Body of pancreas (tissue), 4 donors: ENCODE measurements around the gene MRAP2. TPM values are rescaled to one million over a fixed set of nuclear protein-coding genes. Genes with fewer than 3 reads are reported as not detected.

Source experiments
- ATAC-seq: fragments of 150-250 bp; one replicate; pipeline ENCODE4 v1.9.1; 2016
- DNase-seq, 4 donors: peaks; one replicate each; pipeline ENCODE4 v3.0.0-alpha.2; 2019
- H3K27ac ChIP-seq, 4 donors: fragments of 200-600 bp; sonication (generic); 1 replicate in 3 of 4; 2 replicates in 1 of 4; pipeline versions ENCODE4 v1.5.1 to v1.6.1; 2016 to 2019; ENCODE audit warnings: mild to moderate bottlenecking in 1 of 4, mixed read lengths in 1 of 4, moderate library complexity in 1 of 4
- H3K27me3 ChIP-seq, 2 donors: fragments of 200-600 bp; sonication (generic); one replicate each; pipeline ENCODE4 v1.6.0; 2016; ENCODE audit warnings: mild to moderate bottlenecking in 1 of 2
- H3K36me3 ChIP-seq, 2 donors: fragments of 200-600 bp; sonication (generic); replicated peaks in 1 of 2; 2 replicates each; pipeline ENCODE4 v1.5.1; 2016; ENCODE audit warnings: low read depth in 2 of 2; ENCODE audit not compliant: insufficient read depth in 1 of 2
- H3K4me1 ChIP-seq: fragments of 200-600 bp; sonication (generic); one replicate; pipeline ENCODE4 v1.6.0; 2016
- H3K4me3 ChIP-seq, 2 donors: fragments of 200-600 bp; sonication (generic); 1 replicate in 1 of 2; 2 replicates in 1 of 2; pipeline ENCODE4 v1.5.1; 2016 to 2019
- H3K9me3 ChIP-seq, 3 donors: fragments of 200-600 bp; sonication (generic); 1 replicate in 2 of 3; 2 replicates in 1 of 3; pipeline ENCODE4 v1.5.1; 2016
- CTCF ChIP-seq, 7 experiments: fragments of 450-650 bp in 4 of 7; fragments of 200-600 bp in 3 of 7; sonication (generic) in 3 of 7; IDR thresholded peaks; one replicate each; pipeline ENCODE4 v1.5.1; 2016 to 2019; ENCODE audit warnings: antibody characterized with exemption in 7 of 7
- POLR2A ChIP-seq, 3 donors: fragments of 450-650 bp; IDR thresholded peaks; one replicate each; pipeline ENCODE4 v1.6.1; 2016; ENCODE audit warnings: antibody characterized with exemption in 3 of 3, mild to moderate bottlenecking in 2 of 3
- WGBS, 2 donors: methylation state at CpG; one replicate each; pipeline ENCODE4 v1.1.5; 2017; 5-methylcytosine and 5-hydroxymethylcytosine counted together
- intact Hi-C: fragments of 100-400 bp; cut with DNase I; formaldehyde crosslinking; loops from one replicate; pipeline ENCODE4 v1.15.1; 2023
- total RNA-seq, 2 donors: library from RNA; depleted of rRNA; stranded (reverse); fragments of >200 nt; gene quantifications; one replicate each; pipeline ENCODE4 v1.1.0, GENCODE V29; 2016

The MRAP2 gene
- total RNA-seq, 2 donors from 2014 or later, result 2.3 to 3.6 TPM

- no peaks in the 10 kb centered on the region for H3K4me1 ChIP-seq
- DNase-seq (no peak), ATAC-seq (peak; percentile 21)
- no peaks in the 10 kb centered on the region for H3K36me3 ChIP-seq
- no peaks in the 10 kb centered on the region for H3K27me3 ChIP-seq
- intact Hi-C loops, result no loop called here
- TF ChIP-seq POLR2A (IDR thresholded peaks at IDR 0.05), result no peak
- no peak for TF ChIP-seq CTCF (IDR thresholded peaks at IDR 0.05)
- no peaks in the 10 kb centered on the region for H3K9me3 ChIP-seq
- no peak overlapping the region for H3K27ac ChIP-seq
- WGBS, 2 donors, result 77 to 83% methylated on average over 2 of the region's 2 CpGs
- H3K4me3 ChIP-seq, result no peak overlapping the region
Measured at GRCh38 chr6:84059082-84059481, 25.5 kb downstream of the MRAP2 start.

- intact Hi-C loops, result no loop called here
- Histone ChIP-seq H3K36me3 (no peaks in the 10 kb centered on the region), H3K27ac (no peak overlapping the region), H3K4me1 (no peaks in the 10 kb centered on the region), H3K27me3 (no peaks in the 10 kb centered on the region), H3K4me3 (no peak overlapping the region), H3K9me3 (no peaks in the 10 kb centered on the region)
- no peak for DNase-seq
- peak; percentile 27 for ATAC-seq
- TF ChIP-seq CTCF (IDR thresholded peaks at IDR 0.05) (no peak), POLR2A (IDR thresholded peaks at IDR 0.05) (no peak)
Measured at GRCh38 chr6:84061174-84061573, 27.6 kb downstream of the MRAP2 start.

GRCh38 chr6:84061613-84062398, 28.2 kb downstream of the MRAP2 start:
- 45 to 46% methylated on average over 3 of the region's 3 CpGs for WGBS, 2 donors
- H3K9me3 ChIP-seq, result no peaks in the 10 kb centered on the region
- H3K27ac ChIP-seq, result no peak overlapping the region
- ATAC-seq (peak; percentile 15), DNase-seq (no peak)
- no peaks in the 10 kb centered on the region for H3K27me3 ChIP-seq
- no peaks in the 10 kb centered on the region for H3K36me3 ChIP-seq
- intact Hi-C loops, result no loop called here
- TF ChIP-seq CTCF (IDR thresholded peaks at IDR 0.05) (no peak), POLR2A (IDR thresholded peaks at IDR 0.05) (no peak)
- no peaks in the 10 kb centered on the region for H3K4me1 ChIP-seq
- no peak overlapping the region for H3K4me3 ChIP-seq

GRCh38 chr6:84062519-84063154, 29.1 kb downstream of the MRAP2 start:
- Histone ChIP-seq H3K27ac (no peak overlapping the region), H3K4me1 (no peaks in the 10 kb centered on the region), H3K27me3 (no peaks in the 10 kb centered on the region), H3K9me3 (no peaks in the 10 kb centered on the region), H3K36me3 (no peaks in the 10 kb centered on the region), H3K4me3 (no peak overlapping the region)
- DNase-seq, result no peak
- TF ChIP-seq POLR2A (IDR thresholded peaks at IDR 0.05), result no peak
- intact Hi-C loops, result no loop called here
- 48 to 62% methylated on average over 6 of the region's 6 CpGs for WGBS, 2 donors
- no peak for ATAC-seq

GRCh38 chr6:84065693-84066290, 32.2 kb downstream of the MRAP2 start:
- no peak overlapping the region for H3K27ac ChIP-seq
- TF ChIP-seq POLR2A (IDR thresholded peaks at IDR 0.05) (no peak), CTCF (IDR thresholded peaks at IDR 0.05) (no peak)
- ATAC-seq (no peak), DNase-seq (no peak)
- H3K27me3 ChIP-seq, result no peaks in the 10 kb centered on the region
- H3K9me3 ChIP-seq, result no peaks in the 10 kb centered on the region
- no peaks in the 10 kb centered on the region for H3K4me1 ChIP-seq
- H3K4me3 ChIP-seq, result no peak overlapping the region
- H3K36me3 ChIP-seq, result no peaks in the 10 kb centered on the region
- WGBS, 2 donors, result 48 to 66% methylated on average over 2 of the region's 2 CpGs
- intact Hi-C loops, result no loop called here
